HAP-1 (cell line): ENCODE data around the gene RBMXL3.
"Not testable (repeated sequence)": the region's sequence is repeated elsewhere in the genome, so short reads cannot be mapped to it uniquely, and the experiment has no call there.

Experiments used
- DNase-seq, 2 experiments: peaks; one replicate each; pipeline ENCODE4 v3.0.0-alpha.2; 2016 to 2020; ENCODE audit warnings: low spot score in 2 of 2
- H3K27me3 ChIP-seq: fragments of 250-450 bp; sonication (Bioruptor Pico); 2 replicates; pipeline ENCODE4 v1.5.1; 2020; ENCODE audit warnings: low read depth, mild to moderate bottlenecking, moderate library complexity
- H3K36me3 ChIP-seq: fragments of 250-450 bp; sonication (Bioruptor Pico); replicated peaks from 2 replicates; pipeline ENCODE4 v1.5.1; 2020; ENCODE audit warnings: mild to moderate bottlenecking
- H3K4me1 ChIP-seq: fragments of 250-450 bp; sonication (Bioruptor Pico); 2 replicates; pipeline ENCODE4 v1.5.1; 2020; ENCODE audit warnings: mild to moderate bottlenecking
- H3K4me3 ChIP-seq: fragments of 250-450 bp; sonication (Bioruptor Pico); 2 replicates; pipeline ENCODE4 v1.5.1; 2020; ENCODE audit warnings: mild to moderate bottlenecking, moderate library complexity
- H3K9me3 ChIP-seq: fragments of 250-450 bp; sonication (Bioruptor Pico); 2 replicates; pipeline ENCODE4 v1.5.1; 2020; ENCODE audit warnings: mild to moderate bottlenecking, moderate library complexity
- in situ Hi-C: fragments of 300-500 bp; cut with MboI; formaldehyde crosslinking; loops from 3 replicates; pipeline ENCODE4 v1.14.3; 2020; ENCODE audit warnings: low sequenced_read_pairs, inconsistent platforms, mixed read lengths

The RBMXL3 gene

GRCh38 chrX:115209547-115209946 is 20.3 kb downstream of the RBMXL3 start:
- in situ Hi-C loops, H3K36me3 ChIP-seq, H3K4me1 ChIP-seq, H3K27me3 ChIP-seq, DNase-seq, H3K4me3 ChIP-seq: not testable (repeated sequence)
- peaks cover 13% of the 10 kb centered on the region for H3K9me3 ChIP-seq

- no peak for DNase-seq
- no peak overlapping the region for H3K4me3 ChIP-seq
- peaks cover 6% of the 10 kb centered on the region; the same call in 1 of the 2 replicates for H3K36me3 ChIP-seq
- no peaks in the 10 kb centered on the region for H3K4me1 ChIP-seq
- H3K27me3 ChIP-seq: no peaks in the 10 kb centered on the region
- in situ Hi-C loops: no loop called here
- H3K9me3 ChIP-seq: peaks cover 7% of the 10 kb centered on the region
Measured at GRCh38 chrX:115214151-115214550, 24.9 kb downstream of the RBMXL3 start.

- Histone ChIP-seq H3K36me3 (peaks cover 6% of the 10 kb centered on the region; the same call in 1 of the 2 replicates), H3K27me3 (no peaks in the 10 kb centered on the region), H3K4me1 (no peaks in the 10 kb centered on the region), H3K4me3 (no peak overlapping the region), H3K9me3 (peaks cover 7% of the 10 kb centered on the region)
- in situ Hi-C loops: no loop called here
- DNase-seq: no peak
Measured at GRCh38 chrX:115214605-115215004, 25.4 kb downstream of the RBMXL3 start.

GRCh38 chrX:115217346-115217745 is 28.1 kb downstream of the RBMXL3 start:
- H3K36me3 ChIP-seq, H3K4me3 ChIP-seq, H3K9me3 ChIP-seq, in situ Hi-C loops, DNase-seq, H3K4me1 ChIP-seq, H3K27me3 ChIP-seq: not testable (repeated sequence)

GRCh38 chrX:115226929-115227328 is 37.7 kb downstream of the RBMXL3 start:
- peak; percentile 55 to 70 for DNase-seq
- Histone ChIP-seq H3K36me3 (no peaks in the 10 kb centered on the region; the same call in 1 of the 2 replicates), H3K4me1 (peaks cover 44% of the 10 kb centered on the region), H3K9me3 (no peaks in the 10 kb centered on the region), H3K4me3 (no peak overlapping the region), H3K27me3 (no peaks in the 10 kb centered on the region)
- in situ Hi-C loops: no loop called here

- DNase-seq: peak in 1 of 2 experiments; percentile 9
- H3K27me3 ChIP-seq: no peaks in the 10 kb centered on the region
- no peaks in the 10 kb centered on the region for H3K9me3 ChIP-seq
- in situ Hi-C loops: no loop called here
- no peak overlapping the region for H3K4me3 ChIP-seq
- H3K4me1 ChIP-seq: peaks cover 49% of the 10 kb centered on the region
- no peaks in the 10 kb centered on the region for H3K36me3 ChIP-seq
Measured at GRCh38 chrX:115229337-115230003, 40.3 kb downstream of the RBMXL3 start.

GRCh38 chrX:115232933-115233496 is 43.8 kb downstream of the RBMXL3 start:
- Histone ChIP-seq H3K4me3 (peak overlapping the region; percentile 73), H3K27me3 (no peaks in the 10 kb centered on the region)

GRCh38 chrX:115233497-115234455 is 44.6 kb downstream of the RBMXL3 start, which contains the start of gene LRCH2:
Gene LRCH2 (minus strand): TSS chrX:115234096. CDS start chrX:115234041, 55 bp downstream.
- in situ Hi-C loops: no loop called here
- no peaks in the 10 kb centered on the region for H3K36me3 ChIP-seq
- peaks cover 39% of the 10 kb centered on the region for H3K4me1 ChIP-seq
- H3K4me3 ChIP-seq: peak within 1 kb of the TSS; percentile 73
- H3K27me3 ChIP-seq: no peaks in the 10 kb centered on the region
- DNase-seq: peak; percentile 77 to 83
- H3K9me3 ChIP-seq: no peaks in the 10 kb centered on the region

More at GRCh38 chrX:115232933-115233496, 43.8 kb downstream of the RBMXL3 start:
- DNase-seq: peak in 1 of 2 experiments; percentile 9
- no peaks in the 10 kb centered on the region for H3K9me3 ChIP-seq
- no peaks in the 10 kb centered on the region for H3K36me3 ChIP-seq
- H3K4me1 ChIP-seq: peaks cover 46% of the 10 kb centered on the region
- in situ Hi-C loops: no loop called here

- Histone ChIP-seq H3K9me3 (no peaks in the 10 kb centered on the region), H3K36me3 (no peaks in the 10 kb centered on the region), H3K27me3 (no peaks in the 10 kb centered on the region), H3K4me3 (peak overlapping the region; percentile 73), H3K4me1 (peaks cover 32% of the 10 kb centered on the region)
- in situ Hi-C loops: no loop called here
- DNase-seq: no peak
Measured at GRCh38 chrX:115234461-115234860, 45.3 kb downstream of the RBMXL3 start.

GRCh38 chrX:115236560-115236959 is 47.4 kb downstream of the RBMXL3 start:
- Histone ChIP-seq H3K4me3 (no peak overlapping the region), H3K36me3 (no peaks in the 10 kb centered on the region), H3K9me3 (no peaks in the 10 kb centered on the region), H3K27me3 (no peaks in the 10 kb centered on the region), H3K4me1 (peaks cover 11% of the 10 kb centered on the region)
- no peak for DNase-seq
- in situ Hi-C loops: no loop called here

- Histone ChIP-seq H3K27me3 (no peaks in the 10 kb centered on the region), H3K9me3 (no peaks in the 10 kb centered on the region), H3K4me1 (peaks cover 8% of the 10 kb centered on the region; the same call in 1 of the 2 replicates), H3K4me3 (no peak overlapping the region), H3K36me3 (no peaks in the 10 kb centered on the region)
- DNase-seq: no peak
- in situ Hi-C loops: no loop called here
Measured at GRCh38 chrX:115237056-115237455, 47.8 kb downstream of the RBMXL3 start.
